Measurements from ENCODE around the gene PKNOX2. TPM values are rescaled to one million over a fixed set of nuclear protein-coding genes. Genes with fewer than 3 reads are reported as not detected.

The PKNOX2 gene
- total and polyA plus RNA-seq, 2 of the 4 experiments (the other 2 are of a cell fraction) = 0.72 to 2.3 TPM

DNA sequence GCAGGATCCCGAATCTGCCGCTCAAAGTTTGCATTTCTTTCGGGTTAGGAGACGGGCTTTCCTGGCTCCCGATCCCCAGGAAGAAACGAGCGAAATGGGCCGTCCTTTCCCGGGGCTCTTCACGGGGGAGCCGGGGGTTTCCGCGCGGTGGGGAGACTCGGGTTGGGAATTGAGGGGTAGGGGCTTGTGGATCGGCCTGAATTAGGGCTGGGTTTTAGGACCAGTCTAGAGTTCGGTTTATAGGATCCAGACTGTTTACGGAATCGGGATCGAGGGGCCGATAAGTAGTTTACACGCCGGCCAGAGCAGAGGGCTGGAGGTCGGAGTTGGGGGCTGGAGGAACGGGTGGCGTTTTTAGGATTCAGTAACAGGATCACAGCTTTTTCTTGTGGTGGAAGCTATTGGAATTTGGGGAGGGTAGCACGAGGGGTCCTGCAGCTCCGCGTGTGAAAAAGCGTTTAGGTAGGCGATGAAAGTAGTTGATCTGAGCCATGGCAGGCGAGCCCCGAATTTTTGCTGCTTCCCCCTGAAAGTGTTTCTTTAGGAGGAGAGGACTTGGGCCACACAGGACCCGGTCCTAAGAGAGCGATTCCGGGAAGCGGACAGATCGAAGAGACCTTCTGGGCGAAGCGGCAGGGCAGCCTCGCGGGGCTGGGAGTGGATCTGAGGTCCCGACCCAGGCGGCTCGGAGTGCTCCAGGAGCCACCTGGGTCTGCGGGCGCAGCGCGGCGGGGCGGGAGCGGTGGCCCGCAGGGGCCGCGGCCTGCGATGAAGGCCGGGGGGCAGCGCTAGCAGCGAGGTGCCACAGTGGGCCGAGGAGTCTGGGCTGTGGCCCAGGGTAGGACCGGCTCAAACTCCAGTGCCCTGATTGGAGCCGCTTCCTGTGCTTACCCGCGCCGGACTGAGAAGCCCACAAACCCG lies 1.6 kb downstream of the PKNOX2 start:
- no TSS peak for BruUV-seq (replicated peaks)
- Histone ChIP-seq H2BK120ac (ENCODE audit: low read depth, low read length) (peak overlapping the region; percentile 56), H3K9me3 (ENCODE audit: control insufficient read depth, insufficient read depth, low read length) (no peaks in the 10 kb centered on the region), H3K36me3 (ENCODE audit: control insufficient read depth, insufficient read depth, low read length) (no peaks in the 10 kb centered on the region), H2BK20ac (ENCODE audit: low read depth, low read length) (no peak overlapping the region), H3K23ac (ENCODE audit: low read depth, low read length) (peak overlapping the region; percentile 95), H3K4me2 (ENCODE audit: low read depth, low read length) (peak overlapping the region; percentile 83), H4K20me1 (ENCODE audit: insufficient read depth, low read length) (no peaks in the 10 kb centered on the region), H2BK15ac (ENCODE audit: low read depth, low read length) (no peak overlapping the region; the same call in 2 of the 3 replicates), H3K27me3 (ENCODE audit: control insufficient read depth, insufficient read depth, low read length) (no peaks in the 10 kb centered on the region; the same call in 1 of the 2 replicates), H3K4me3 (ENCODE audit: insufficient read depth, low read depth, low read length) (peak overlapping the region; percentile 65), H4K5ac (ENCODE audit: low read depth, low read length) (no peak overlapping the region; the same call in 1 of the 2 replicates), H3K4me1 (ENCODE audit: control insufficient read depth, insufficient read depth, low read length) (peaks cover 16% of the 10 kb centered on the region), H3K9ac (ENCODE audit: low read depth, low read length) (peak overlapping the region; percentile 84), H3K4ac (ENCODE audit: low read depth, low read length) (peak overlapping the region; percentile 52; the same call in 1 of the 2 replicates), H3K18ac (ENCODE audit: low read depth, low read length) (peak overlapping the region; percentile 44; the same call in 1 of the 2 replicates), H2BK5ac (ENCODE audit: low read depth, low read length, poor library complexity, severe bottlenecking) (no peak overlapping the region), H4K8ac (ENCODE audit: low read depth in 2 of 2, low read length in 2 of 2) (peak overlapping the region; percentile 22 to 71; a peak in 2 of 4 replicates), H2AK5ac (ENCODE audit: low read depth, low read length) (peak overlapping the region; percentile 20; the same call in 1 of the 2 replicates), H3K56ac (ENCODE audit: extremely low read depth, insufficient read depth, low read length) (peak overlapping the region; percentile 48; the same call in 1 of the 2 replicates), H3K14ac (replicated peaks; ENCODE audit: low read depth, low read length) (peak overlapping the region; percentile 49), H2AFZ (replicated peaks; ENCODE audit: low read length, poor library complexity) (peak overlapping the region; percentile 90), H3K27ac (ENCODE audit: insufficient read depth, low read length) (peak overlapping the region; percentile 80), H4K91ac (ENCODE audit: insufficient read depth, low read depth, low read length) (0 out of 2 replicates have a peak overlapping the region, but pooled peaks have one; percentile 5), H3K9me1 (ENCODE audit: insufficient read depth, low read length) (peaks cover 3% of the 10 kb centered on the region), H3K79me1 (ENCODE audit: low read depth in 1 of 2, low read length in 2 of 2) (peaks cover 0 to 8% of the 10 kb centered on the region in 2 experiments; a peak in 1 of 4 replicates), H2AK9ac (replicated peaks; ENCODE audit: low read depth, low read length, poor library complexity) (peak overlapping the region; percentile 86)
- 5% methylated on average over 31 of the region's 66 CpGs; no CpG with 5 or more reads in 1 of the 2 experiments for WGBS, 2 experiments (ENCODE audit: extremely low coverage in 2 of 2, insufficient read length in 1 of 2)
- ATAC-seq (ENCODE audit: low read depth) = no peak; the same call in 1 of the 2 replicates
- DNase-seq = no peak
- in situ Hi-C loops (cut with MboI; ENCODE audit: low sequenced_read_pairs) = loop anchor here (10.0 kb wide), 1 partner anchor 239 kb away; no protein-coding TSS in a partner anchor
- intact Hi-C loops (cut with micrococcal nuclease) = no loop called here
- ChIA-PET CTCF (interaction anchor here (1.2 to 2.2 kb wide), 2 partner anchors 24 to 180 kb away, joined by 4 to 8 read pairs; no protein-coding TSS in a partner anchor), POLR2A (ENCODE audit: unreplicated experiment) (no interaction called here)
- TF ChIP-seq FOS (IDR thresholded peaks at IDR 0.05; ENCODE audit: low read depth, low read length) (no peak), BHLHE40 (IDR thresholded peaks at IDR 0.05; ENCODE audit: low read depth, low read length) (no peak), RCOR1 (IDR thresholded peaks at IDR 0.05; ENCODE audit: insufficient replicate concordance, low read length) (no peak), RAD21 (IDR thresholded peaks at IDR 0.05; ENCODE audit: low read length) (no peak), CHD1 (IDR thresholded peaks at IDR 0.05; ENCODE audit: low read depth, low read length) (no peak), SMC3 (IDR thresholded peaks at IDR 0.05; ENCODE audit: low read depth, low read length) (no peak)
- TF ChIP-seq, protein P1, sequence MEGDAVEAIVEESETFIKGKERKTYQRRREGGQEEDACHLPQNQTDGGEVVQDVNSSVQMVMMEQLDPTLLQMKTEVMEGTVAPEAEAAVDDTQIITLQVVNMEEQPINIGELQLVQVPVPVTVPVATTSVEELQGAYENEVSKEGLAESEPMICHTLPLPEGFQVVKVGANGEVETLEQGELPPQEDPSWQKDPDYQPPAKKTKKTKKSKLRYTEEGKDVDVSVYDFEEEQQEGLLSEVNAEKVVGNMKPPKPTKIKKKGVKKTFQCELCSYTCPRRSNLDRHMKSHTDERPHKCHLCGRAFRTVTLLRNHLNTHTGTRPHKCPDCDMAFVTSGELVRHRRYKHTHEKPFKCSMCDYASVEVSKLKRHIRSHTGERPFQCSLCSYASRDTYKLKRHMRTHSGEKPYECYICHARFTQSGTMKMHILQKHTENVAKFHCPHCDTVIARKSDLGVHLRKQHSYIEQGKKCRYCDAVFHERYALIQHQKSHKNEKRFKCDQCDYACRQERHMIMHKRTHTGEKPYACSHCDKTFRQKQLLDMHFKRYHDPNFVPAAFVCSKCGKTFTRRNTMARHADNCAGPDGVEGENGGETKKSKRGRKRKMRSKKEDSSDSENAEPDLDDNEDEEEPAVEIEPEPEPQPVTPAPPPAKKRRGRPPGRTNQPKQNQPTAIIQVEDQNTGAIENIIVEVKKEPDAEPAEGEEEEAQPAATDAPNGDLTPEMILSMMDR (conservative IDR thresholded peaks at IDR 0.05; ENCODE audit: low read depth, low read length) = no peak
- dilution Hi-C loops (cut with HindIII; ENCODE audit: low sequenced_read_pairs, unreplicated experiment) = no loop called here

Data from IMR-90 (cell line).